ENCODE results near the gene ISM1. TPM values are rescaled to one million over a fixed set of nuclear protein-coding genes. Genes with fewer than 3 reads are reported as not detected.
A peak's percentile ranks its signal among the peaks of the same experiment; 100 is the strongest.

The ISM1 gene
- total and polyA plus RNA-seq, 8 donors = 0.71 to 18.2 (median 11.2) TPM

DNA sequence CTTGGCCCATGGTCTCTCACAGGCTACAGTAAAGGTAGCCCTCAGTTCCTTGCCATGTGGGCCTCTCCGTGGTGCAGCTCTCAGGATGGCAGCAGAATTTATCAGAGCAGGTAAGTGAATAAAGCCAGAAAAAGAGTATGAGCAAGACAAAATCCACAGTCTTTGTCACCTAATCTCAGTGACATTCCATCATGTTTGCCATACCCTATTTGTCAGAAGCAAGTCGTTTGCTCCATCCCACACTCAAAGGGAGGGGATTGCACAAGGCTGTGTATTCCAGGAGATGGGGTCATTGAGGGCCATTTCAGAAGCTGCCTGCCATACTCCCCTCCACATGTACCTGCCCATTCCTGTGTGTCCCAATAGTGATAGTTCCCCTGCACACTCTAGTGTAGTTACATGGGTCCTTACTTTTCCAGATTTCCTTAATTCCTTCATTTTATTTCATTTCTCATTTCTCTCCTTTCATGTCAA lies 24.2 kb downstream of the ISM1 start:
- TF ChIP-seq, protein P1, sequence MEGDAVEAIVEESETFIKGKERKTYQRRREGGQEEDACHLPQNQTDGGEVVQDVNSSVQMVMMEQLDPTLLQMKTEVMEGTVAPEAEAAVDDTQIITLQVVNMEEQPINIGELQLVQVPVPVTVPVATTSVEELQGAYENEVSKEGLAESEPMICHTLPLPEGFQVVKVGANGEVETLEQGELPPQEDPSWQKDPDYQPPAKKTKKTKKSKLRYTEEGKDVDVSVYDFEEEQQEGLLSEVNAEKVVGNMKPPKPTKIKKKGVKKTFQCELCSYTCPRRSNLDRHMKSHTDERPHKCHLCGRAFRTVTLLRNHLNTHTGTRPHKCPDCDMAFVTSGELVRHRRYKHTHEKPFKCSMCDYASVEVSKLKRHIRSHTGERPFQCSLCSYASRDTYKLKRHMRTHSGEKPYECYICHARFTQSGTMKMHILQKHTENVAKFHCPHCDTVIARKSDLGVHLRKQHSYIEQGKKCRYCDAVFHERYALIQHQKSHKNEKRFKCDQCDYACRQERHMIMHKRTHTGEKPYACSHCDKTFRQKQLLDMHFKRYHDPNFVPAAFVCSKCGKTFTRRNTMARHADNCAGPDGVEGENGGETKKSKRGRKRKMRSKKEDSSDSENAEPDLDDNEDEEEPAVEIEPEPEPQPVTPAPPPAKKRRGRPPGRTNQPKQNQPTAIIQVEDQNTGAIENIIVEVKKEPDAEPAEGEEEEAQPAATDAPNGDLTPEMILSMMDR (IDR thresholded peaks at IDR 0.05) = no peak
- intact Hi-C loops (cut with DNase I) = no loop called here
- no peak overlapping the region for H3K27ac ChIP-seq
- DNase-seq = no peak
- no peaks in the 10 kb centered on the region for H3K9me3 ChIP-seq
- H3K4me1 ChIP-seq = no peaks in the 10 kb centered on the region
- ATAC-seq = no peak
- no peak overlapping the region for H3K4me3 ChIP-seq
- no peaks in the 10 kb centered on the region for H3K36me3 ChIP-seq
- H3K27me3 ChIP-seq = no peaks in the 10 kb centered on the region

- DNase-seq = no peak
- Histone ChIP-seq H3K4me1 (no peaks in the 10 kb centered on the region), H3K27me3 (no peaks in the 10 kb centered on the region), H3K4me3 (no peak overlapping the region), H3K36me3 (no peaks in the 10 kb centered on the region), H3K27ac (no peak overlapping the region), H3K9me3 (no peaks in the 10 kb centered on the region)
- TF ChIP-seq, protein P1 (IDR thresholded peaks at IDR 0.05) = no peak
- ATAC-seq = no peak
- intact Hi-C loops (cut with DNase I) = no loop called here
Observed at GRCh38 chr20:13249118-13249797, 28.2 kb downstream of the ISM1 start.

- Histone ChIP-seq H3K36me3 (no peaks in the 10 kb centered on the region), H3K27ac (no peak overlapping the region), H3K27me3 (no peaks in the 10 kb centered on the region), H3K4me1 (no peaks in the 10 kb centered on the region), H3K4me3 (no peak overlapping the region), H3K9me3 (no peaks in the 10 kb centered on the region)
- intact Hi-C loops (cut with DNase I) = no loop called here
- DNase-seq (no peak), ATAC-seq (no peak)
- TF ChIP-seq, protein P1 (IDR thresholded peaks at IDR 0.05) = no peak
Observed at GRCh38 chr20:13249798-13250170, 28.7 kb downstream of the ISM1 start.

- Histone ChIP-seq H3K36me3 (no peaks in the 10 kb centered on the region), H3K9me3 (no peaks in the 10 kb centered on the region), H3K4me1 (no peaks in the 10 kb centered on the region), H3K4me3 (no peak overlapping the region), H3K27me3 (no peaks in the 10 kb centered on the region), H3K27ac (no peak overlapping the region)
- DNase-seq = no peak
- no peak for ATAC-seq
- TF ChIP-seq, protein P1 (IDR thresholded peaks at IDR 0.05) = no peak
- intact Hi-C loops (cut with DNase I) = no loop called here
Observed at GRCh38 chr20:13250251-13250650, 29.2 kb downstream of the ISM1 start.

DNA sequence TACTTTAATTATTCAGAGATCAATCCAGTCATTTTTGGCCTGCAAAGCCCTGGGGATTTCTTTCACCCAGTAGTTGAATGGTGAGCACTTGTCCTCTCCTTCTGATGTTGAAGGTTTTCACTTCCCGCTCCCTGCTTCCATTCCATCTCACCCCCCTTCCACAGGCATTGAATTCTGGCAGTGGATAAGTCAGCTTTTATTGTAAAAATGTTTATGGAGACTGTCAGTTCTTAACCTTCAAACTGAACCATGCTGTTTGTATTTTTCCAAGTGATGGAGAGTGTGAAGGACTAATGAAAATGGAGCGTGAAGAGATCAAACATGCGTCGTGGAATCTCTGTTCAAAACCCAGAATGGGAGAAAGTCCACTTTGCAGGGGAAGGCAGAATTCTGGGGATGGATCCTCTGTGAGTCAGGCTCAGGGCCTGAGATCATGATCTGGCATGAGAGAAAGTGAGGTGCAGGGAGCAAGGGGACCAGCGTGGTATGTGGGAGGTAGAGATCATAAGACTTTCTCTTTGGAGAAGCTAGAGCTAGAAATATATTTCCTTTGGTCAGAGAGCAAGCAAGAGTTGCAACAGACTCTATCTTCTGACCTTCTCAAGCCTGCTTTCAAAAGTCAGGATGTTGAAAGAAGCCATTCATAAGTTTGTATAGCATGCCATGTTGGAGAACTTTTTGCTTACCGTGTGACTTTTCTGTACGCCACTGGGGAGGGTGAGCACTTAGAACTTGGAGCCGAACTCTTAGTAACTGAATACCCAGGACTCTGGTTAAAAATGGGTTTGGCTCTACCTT lies 30.2 kb downstream of the ISM1 start:
- DNase-seq (no peak), ATAC-seq (peak; percentile 29)
- TF ChIP-seq, protein P1 (IDR thresholded peaks at IDR 0.05) = no peak
- Histone ChIP-seq H3K27ac (no peak overlapping the region), H3K4me3 (no peak overlapping the region), H3K36me3 (no peaks in the 10 kb centered on the region), H3K27me3 (no peaks in the 10 kb centered on the region), H3K9me3 (no peaks in the 10 kb centered on the region), H3K4me1 (no peaks in the 10 kb centered on the region)
- intact Hi-C loops (cut with DNase I) = no loop called here
